ENCODE data around the gene PKP1.

PKP1 gene

GRCh38 chr1:201348211-201348566, 64.9 kb downstream of the PKP1 start:
- Histone ChIP-seq H3K79me2 (ENCODE audit: control insufficient read depth, low read length) (no peaks in the 10 kb centered on the region), H3K4me1 (ENCODE audit: control insufficient read depth, low read length) (no peaks in the 10 kb centered on the region), H3K9me3 (ENCODE audit: control insufficient read depth, insufficient read depth, low read length) (no peaks in the 10 kb centered on the region), H4K20me1 (ENCODE audit: control insufficient read depth, insufficient read depth, low read depth, low read length) (no peaks in the 10 kb centered on the region), H3K4me2 (ENCODE audit: low read length) (no peak overlapping the region), H3K4me3 (ENCODE audit: low read length) (no peak overlapping the region), H3K27me3 (ENCODE audit: control insufficient read depth, low read length) (peaks cover 13% of the 10 kb centered on the region), H3K9me2 (replicated peaks; ENCODE audit: control insufficient read depth, low read length) (no peaks in the 10 kb centered on the region), H3F3A (ENCODE audit: control insufficient read depth, insufficient read depth) (no peaks in the 10 kb centered on the region), H3K27ac (ENCODE audit: low read depth, low read length) (no peak overlapping the region), H3K36me3 (ENCODE audit: control insufficient read depth, low read length) (no peaks in the 10 kb centered on the region)
- TF ChIP-seq EZH2phosphoT487 (IDR thresholded peaks at IDR 0.05; ENCODE audit: borderline replicate concordance, low read length) = no peak
- peak; percentile 67 for TF ChIP-seq CTCF (IDR thresholded peaks at IDR 0.05; ENCODE audit: low read depth, low read length, poor library complexity, severe bottlenecking)

- no peaks in the 10 kb centered on the region for H3K9me2 ChIP-seq (replicated peaks; ENCODE audit: control insufficient read depth, low read length)
- no peaks in the 10 kb centered on the region for H3K79me2 ChIP-seq (ENCODE audit: control insufficient read depth, low read length)
- H3K36me3 ChIP-seq (ENCODE audit: control insufficient read depth, low read length) = no peaks in the 10 kb centered on the region
- H3K4me3 ChIP-seq (ENCODE audit: low read length) = no peak overlapping the region
- no peaks in the 10 kb centered on the region for H3K4me1 ChIP-seq (ENCODE audit: control insufficient read depth, low read length)
- no peaks in the 10 kb centered on the region for H4K20me1 ChIP-seq (ENCODE audit: control insufficient read depth, insufficient read depth, low read depth, low read length)
- no peak for TF ChIP-seq EZH2phosphoT487 (IDR thresholded peaks at IDR 0.05; ENCODE audit: borderline replicate concordance, low read length)
- TF ChIP-seq CTCF (IDR thresholded peaks at IDR 0.05; ENCODE audit: low read depth, low read length, poor library complexity, severe bottlenecking) = no peak
- no peak overlapping the region for H3K4me2 ChIP-seq (ENCODE audit: low read length)
- no peak overlapping the region for H3K27ac ChIP-seq (ENCODE audit: low read depth, low read length)
- no peaks in the 10 kb centered on the region for H3K9me3 ChIP-seq (ENCODE audit: control insufficient read depth, insufficient read depth, low read length)
- no peaks in the 10 kb centered on the region for H3F3A ChIP-seq (ENCODE audit: control insufficient read depth, insufficient read depth)
- peaks cover 12% of the 10 kb centered on the region; the same call in 1 of the 2 replicates for H3K27me3 ChIP-seq (ENCODE audit: control insufficient read depth, low read length)
Observed at GRCh38 chr1:201349092-201349491, 65.8 kb downstream of the PKP1 start.

GRCh38 chr1:201350361-201350725, 67.0 kb downstream of the PKP1 start:
- no peaks in the 10 kb centered on the region for H3K36me3 ChIP-seq (ENCODE audit: control insufficient read depth, low read length)
- H3K9me2 ChIP-seq (replicated peaks; ENCODE audit: control insufficient read depth, low read length) = no peaks in the 10 kb centered on the region
- peaks cover 12% of the 10 kb centered on the region; the same call in 1 of the 2 replicates for H3K27me3 ChIP-seq (ENCODE audit: control insufficient read depth, low read length)
- no peaks in the 10 kb centered on the region for H3K4me1 ChIP-seq (ENCODE audit: control insufficient read depth, low read length)
- no peaks in the 10 kb centered on the region for H3K79me2 ChIP-seq (ENCODE audit: control insufficient read depth, low read length)
- H4K20me1 ChIP-seq (ENCODE audit: control insufficient read depth, insufficient read depth, low read depth, low read length) = no peaks in the 10 kb centered on the region
- H3F3A ChIP-seq (ENCODE audit: control insufficient read depth, insufficient read depth) = no peaks in the 10 kb centered on the region
- no peak overlapping the region for H3K4me2 ChIP-seq (ENCODE audit: low read length)
- TF ChIP-seq EZH2phosphoT487 (IDR thresholded peaks at IDR 0.05; ENCODE audit: borderline replicate concordance, low read length) (no peak), CTCF (IDR thresholded peaks at IDR 0.05; ENCODE audit: low read depth, low read length, poor library complexity, severe bottlenecking) (no peak)
- no peaks in the 10 kb centered on the region for H3K9me3 ChIP-seq (ENCODE audit: control insufficient read depth, insufficient read depth, low read length)
- H3K27ac ChIP-seq (ENCODE audit: low read depth, low read length) = no peak overlapping the region
- no peak overlapping the region for H3K4me3 ChIP-seq (ENCODE audit: low read length)

GRCh38 chr1:201350884-201351283, 67.6 kb downstream of the PKP1 start:
- Histone ChIP-seq H3K9me2 (replicated peaks; ENCODE audit: control insufficient read depth, low read length) (no peaks in the 10 kb centered on the region), H3K36me3 (ENCODE audit: control insufficient read depth, low read length) (no peaks in the 10 kb centered on the region), H3K4me2 (ENCODE audit: low read length) (no peak overlapping the region), H4K20me1 (ENCODE audit: control insufficient read depth, insufficient read depth, low read depth, low read length) (no peaks in the 10 kb centered on the region), H3K27me3 (ENCODE audit: control insufficient read depth, low read length) (peaks cover 12% of the 10 kb centered on the region; the same call in 1 of the 2 replicates), H3K9me3 (ENCODE audit: control insufficient read depth, insufficient read depth, low read length) (no peaks in the 10 kb centered on the region), H3F3A (ENCODE audit: control insufficient read depth, insufficient read depth) (no peaks in the 10 kb centered on the region), H3K79me2 (ENCODE audit: control insufficient read depth, low read length) (no peaks in the 10 kb centered on the region), H3K4me3 (ENCODE audit: low read length) (no peak overlapping the region), H3K27ac (ENCODE audit: low read depth, low read length) (no peak overlapping the region), H3K4me1 (ENCODE audit: control insufficient read depth, low read length) (no peaks in the 10 kb centered on the region)
- TF ChIP-seq CTCF (IDR thresholded peaks at IDR 0.05; ENCODE audit: low read depth, low read length, poor library complexity, severe bottlenecking) = no peak
- TF ChIP-seq EZH2phosphoT487 (IDR thresholded peaks at IDR 0.05; ENCODE audit: borderline replicate concordance, low read length) = no peak

Data from DOHH2 (cell line).